ENCODE data around the gene MRPL18.

Gene MRPL18

DNA sequence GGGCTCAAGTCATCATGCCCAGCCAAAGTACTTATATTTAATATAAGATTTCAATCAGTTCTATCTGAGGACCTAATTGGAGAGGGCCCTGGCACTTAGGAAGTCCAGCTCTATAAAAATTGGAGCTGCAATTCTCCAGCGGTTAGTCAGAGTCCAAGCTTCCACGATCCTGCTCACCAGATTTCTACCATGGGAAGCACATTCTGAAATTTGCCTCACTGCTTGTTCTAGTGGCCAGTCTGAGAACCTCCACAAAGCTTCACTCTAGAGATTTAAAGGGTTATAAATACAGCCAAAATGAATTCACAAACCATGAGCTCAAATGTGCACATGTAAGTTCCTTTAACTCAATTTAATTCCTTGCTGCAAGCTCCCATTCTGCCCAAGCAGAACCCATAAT lies 43.3 kb downstream of the MRPL18 start:
- no peaks in the 10 kb centered on the region for H3K9me3 Mint-ChIP-seq
- peaks cover 11% of the 10 kb centered on the region for H3K4me1 Mint-ChIP-seq
- no peak overlapping the region for H3K27ac Mint-ChIP-seq
- H3K4me3 Mint-ChIP-seq, result no peak overlapping the region
- DNase-seq (no peak), ATAC-seq (no peak)
- H3K27me3 Mint-ChIP-seq, result no peaks in the 10 kb centered on the region
- H3K36me3 Mint-ChIP-seq (ENCODE audit: low read depth), result no peaks in the 10 kb centered on the region

DNA sequence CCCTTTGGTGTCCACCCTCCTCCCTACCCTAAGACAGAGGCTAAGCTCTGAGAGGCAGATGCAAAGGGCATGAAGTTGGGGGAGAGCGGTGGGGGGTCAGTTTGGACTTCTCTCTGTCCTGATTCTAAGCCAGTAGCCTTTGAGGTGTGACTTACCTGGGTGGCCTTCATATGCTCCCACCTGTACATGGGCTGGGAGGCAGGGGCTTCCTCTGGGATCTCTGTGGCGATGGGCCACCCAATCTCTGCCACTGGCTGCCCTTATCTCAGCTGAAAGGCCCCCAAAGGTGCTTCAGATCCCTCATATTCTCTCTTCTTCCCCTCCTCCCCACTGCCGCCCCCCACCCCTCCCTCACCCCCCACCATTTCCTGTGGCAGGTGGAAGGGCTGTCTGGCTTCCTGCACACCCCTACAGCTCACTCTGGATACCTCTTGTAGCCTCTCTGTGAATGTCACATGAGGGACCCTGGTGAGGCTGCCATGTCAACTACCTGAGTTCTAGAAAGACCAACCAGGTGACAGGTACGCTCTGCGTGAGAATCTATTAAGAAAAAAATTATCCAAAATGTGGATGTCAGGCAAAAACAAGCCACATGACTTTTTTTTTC lies 43.8 kb downstream of the MRPL18 start:
- no peak for ATAC-seq
- Mint-ChIP-seq H3K36me3 (ENCODE audit: low read depth) (no peaks in the 10 kb centered on the region), H3K4me1 (peaks cover 11% of the 10 kb centered on the region), H3K27ac (no peak overlapping the region), H3K9me3 (no peaks in the 10 kb centered on the region), H3K27me3 (no peaks in the 10 kb centered on the region), H3K4me3 (no peak overlapping the region)
- no peak for DNase-seq

DNA sequence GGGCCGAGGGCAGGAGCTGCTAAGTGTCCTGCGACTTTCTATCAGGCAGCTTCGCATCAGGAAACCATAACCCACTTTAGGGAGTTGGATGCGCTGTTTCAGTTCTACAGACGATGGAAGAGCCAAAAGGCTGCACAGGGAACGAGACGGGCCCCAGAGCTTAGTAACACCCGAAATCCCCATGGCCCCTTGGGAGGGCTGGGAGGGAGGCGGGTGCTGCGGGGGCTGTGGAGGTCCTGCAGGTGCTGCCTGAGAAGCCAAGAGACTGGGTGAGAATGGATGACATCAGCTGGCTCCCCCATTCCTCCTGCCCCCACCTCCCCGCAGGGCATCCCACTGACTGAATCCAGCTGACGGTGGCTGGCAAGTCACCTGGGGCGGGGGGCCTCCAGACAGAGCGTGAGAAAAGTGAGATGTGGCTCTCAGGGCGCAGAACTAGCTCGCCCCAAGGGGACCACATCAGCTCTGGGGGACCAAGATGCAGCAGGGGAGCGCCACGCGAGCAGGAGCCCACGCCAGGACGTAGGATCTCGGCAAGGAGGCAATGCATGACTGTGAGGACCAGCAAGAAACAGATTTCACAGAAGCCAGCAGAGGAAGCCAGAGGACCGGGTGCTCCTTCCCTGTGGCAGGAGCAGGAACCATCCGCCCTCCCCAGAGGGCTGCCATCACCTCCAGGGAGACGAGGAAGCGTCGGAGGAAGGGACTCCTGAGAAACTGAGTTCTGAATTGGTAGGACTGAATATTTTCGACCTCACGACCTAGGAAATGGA lies 46.6 kb downstream of the MRPL18 start:
- Mint-ChIP-seq H3K36me3 (ENCODE audit: low read depth) (no peaks in the 10 kb centered on the region), H3K4me1 (peaks cover 5% of the 10 kb centered on the region), H3K4me3 (no peak overlapping the region), H3K9me3 (no peaks in the 10 kb centered on the region), H3K27ac (no peak overlapping the region), H3K27me3 (no peaks in the 10 kb centered on the region)
- ATAC-seq, result no peak
- no peak for DNase-seq

DNA sequence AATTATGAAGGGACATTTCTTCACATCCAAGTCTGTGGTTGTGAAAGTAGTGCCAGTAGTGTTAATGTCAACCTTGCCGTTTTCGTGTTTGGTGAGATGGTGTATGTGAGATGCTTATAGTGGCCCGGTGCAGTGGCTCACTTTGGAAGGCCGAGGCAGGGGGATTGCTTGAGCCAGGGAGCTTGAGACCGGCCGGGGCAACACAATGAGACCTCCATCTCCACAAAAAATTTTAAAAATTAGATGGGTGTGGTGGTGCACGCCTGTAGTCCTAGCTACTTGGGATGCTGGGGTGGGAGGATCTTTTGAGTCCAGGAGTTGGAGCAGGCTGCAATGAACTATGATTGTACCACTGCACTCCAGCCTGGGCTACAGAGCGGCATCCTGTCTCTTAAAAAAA lies 47.2 kb downstream of the MRPL18 start:
- ATAC-seq, result no peak

DNA sequence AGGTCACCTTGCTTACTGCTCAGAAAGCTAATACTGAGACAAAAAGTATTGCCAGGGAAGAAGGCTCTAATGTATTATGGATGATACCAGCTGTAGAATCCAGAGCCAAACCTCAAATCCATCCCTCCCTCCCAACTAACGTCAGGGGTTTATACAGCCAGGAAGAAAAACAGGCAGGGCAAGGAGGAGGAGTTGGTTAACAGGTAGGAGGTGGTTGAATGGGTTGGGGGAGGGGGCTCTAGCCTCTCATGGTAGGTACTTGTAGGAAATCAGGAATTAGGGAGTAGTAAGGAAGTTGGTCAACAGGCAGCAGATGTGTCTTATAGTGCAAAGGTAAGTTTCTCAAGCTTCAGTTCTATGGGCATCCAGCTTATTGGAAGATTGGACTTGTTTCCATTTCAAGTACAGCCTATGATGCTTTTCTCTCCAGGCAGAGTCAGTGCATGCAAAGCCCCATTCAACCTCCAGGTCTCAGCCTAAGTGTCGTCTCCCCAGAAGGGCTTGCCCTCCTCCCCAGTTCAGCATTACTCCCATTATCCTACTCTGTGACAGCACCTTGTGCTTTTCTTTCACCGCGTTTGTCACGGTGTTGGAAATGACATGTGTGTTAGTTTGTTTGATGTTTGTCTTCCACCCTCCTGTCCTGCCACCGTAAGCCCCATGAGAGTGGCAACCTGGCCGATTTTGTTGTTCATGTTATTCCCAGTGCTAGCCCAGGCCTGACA lies 47.9 kb downstream of the MRPL18 start:
- no peak for ATAC-seq
- no peaks in the 10 kb centered on the region for H3K27me3 Mint-ChIP-seq
- DNase-seq, result no peak
- H3K4me1 Mint-ChIP-seq, result peaks cover 4% of the 10 kb centered on the region
- H3K9me3 Mint-ChIP-seq, result no peaks in the 10 kb centered on the region
- no peaks in the 10 kb centered on the region for H3K36me3 Mint-ChIP-seq (ENCODE audit: low read depth)
- H3K4me3 Mint-ChIP-seq, result no peak overlapping the region
- H3K27ac Mint-ChIP-seq, result no peak overlapping the region

More for the DNA sequence above, 47.2 kb downstream of the MRPL18 start:
- no peaks in the 10 kb centered on the region for H3K9me3 Mint-ChIP-seq
- DNase-seq, result no peak
- no peaks in the 10 kb centered on the region for H3K27me3 Mint-ChIP-seq
- peaks cover 5% of the 10 kb centered on the region for H3K4me1 Mint-ChIP-seq
- H3K27ac Mint-ChIP-seq, result no peak overlapping the region
- H3K36me3 Mint-ChIP-seq (ENCODE audit: low read depth), result no peaks in the 10 kb centered on the region
- H3K4me3 Mint-ChIP-seq, result no peak overlapping the region

DNA sequence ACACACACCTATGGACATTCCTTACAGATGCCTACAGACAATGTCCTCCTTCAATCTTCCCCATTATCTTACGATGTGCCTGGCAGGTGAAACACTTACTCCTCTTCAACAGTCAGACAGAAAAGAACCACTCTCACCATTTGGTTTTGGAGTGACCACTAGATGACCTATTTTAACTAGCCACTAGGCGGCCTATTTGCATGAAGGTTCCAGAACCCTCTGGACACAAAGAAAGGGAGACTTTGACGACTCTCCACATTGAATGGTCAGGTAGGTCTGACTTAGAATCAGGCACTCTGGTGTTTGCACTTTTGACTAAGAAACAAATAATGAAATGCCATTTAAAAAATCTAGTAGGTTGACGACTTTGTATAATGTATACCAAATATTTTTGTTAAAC lies 51.8 kb downstream of the MRPL18 start:
- no peaks in the 10 kb centered on the region for H3K4me1 Mint-ChIP-seq
- no peaks in the 10 kb centered on the region for H3K27me3 Mint-ChIP-seq
- DNase-seq (no peak), ATAC-seq (no peak)
- no peak overlapping the region for H3K4me3 Mint-ChIP-seq
- H3K36me3 Mint-ChIP-seq (ENCODE audit: low read depth), result no peaks in the 10 kb centered on the region
- H3K9me3 Mint-ChIP-seq, result no peaks in the 10 kb centered on the region
- H3K27ac Mint-ChIP-seq, result no peak overlapping the region

DNA sequence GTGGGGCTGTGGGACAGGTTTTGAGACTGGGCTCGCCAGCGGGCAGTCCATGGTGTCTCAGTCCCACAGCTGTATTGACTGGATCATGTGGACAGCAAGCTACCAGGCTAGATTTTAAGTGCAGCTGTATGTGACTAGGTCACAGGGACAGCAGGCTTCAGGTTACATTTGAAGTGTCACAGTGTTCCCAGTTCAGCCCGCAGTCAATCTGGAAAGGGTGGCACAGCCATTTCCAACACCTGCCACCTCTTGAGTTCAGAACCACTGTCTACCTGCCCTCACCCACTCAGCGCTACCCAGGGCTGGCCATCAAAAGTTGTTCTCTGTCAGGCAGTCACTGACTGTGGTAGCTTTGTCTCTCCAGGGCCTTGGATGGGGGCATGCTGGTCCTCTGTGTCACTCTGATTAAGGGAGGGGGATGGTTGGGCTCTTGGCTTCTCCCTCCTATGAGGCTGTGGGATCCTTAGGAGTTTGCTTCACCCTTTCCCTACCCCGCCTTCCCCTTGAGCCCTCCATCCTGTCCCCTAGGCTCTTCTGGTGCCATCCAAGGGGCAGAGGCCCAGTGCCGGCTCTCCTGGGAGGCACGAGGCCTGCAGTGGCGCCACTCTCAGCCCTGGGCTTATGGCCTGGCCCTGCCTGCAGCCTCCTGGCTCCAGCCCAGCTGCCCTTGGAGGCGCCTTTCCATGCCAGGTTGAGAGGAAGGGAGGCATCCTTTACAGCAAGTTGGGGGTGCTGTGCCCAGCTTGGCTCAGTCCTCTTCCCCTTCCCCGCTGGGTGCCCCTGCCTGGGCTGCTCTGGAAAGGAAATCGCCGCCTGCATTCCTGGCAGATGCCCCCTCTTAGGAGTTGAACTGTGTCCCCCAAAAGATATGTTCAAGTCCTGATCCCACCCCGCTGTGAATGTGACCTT lies 54.7 kb downstream of the MRPL18 start:
- H3K4me3 Mint-ChIP-seq, result no peak overlapping the region
- no peak overlapping the region for H3K27ac Mint-ChIP-seq
- H3K27me3 Mint-ChIP-seq, result no peaks in the 10 kb centered on the region
- peak; percentile 24 for ATAC-seq
- H3K36me3 Mint-ChIP-seq (ENCODE audit: low read depth), result no peaks in the 10 kb centered on the region
- peaks cover 4% of the 10 kb centered on the region for H3K9me3 Mint-ChIP-seq
- DNase-seq, result no peak
- no peaks in the 10 kb centered on the region for H3K4me1 Mint-ChIP-seq

Data from activated naive CD8-positive, alpha-beta T cell treated with anti-CD3 and anti-CD28 coated beads, Interleukin-2, amount 50 U/mL, for 24 hours (primary cell).